GM10847 (cell line): ENCODE data around the gene LIN37.

Source experiments
- POLR2A ChIP-seq: IDR thresholded peaks from 2 replicates; pipeline ENCODE4 v1.6.1; 2011; ENCODE audit not compliant: insufficient read length; ENCODE audit errors: extremely low read depth

LIN37 gene

GRCh38 chr19:35738021-35738886 is 10.1 kb upstream of the LIN37 start:
- TF ChIP-seq POLR2A: no peak

DNA sequence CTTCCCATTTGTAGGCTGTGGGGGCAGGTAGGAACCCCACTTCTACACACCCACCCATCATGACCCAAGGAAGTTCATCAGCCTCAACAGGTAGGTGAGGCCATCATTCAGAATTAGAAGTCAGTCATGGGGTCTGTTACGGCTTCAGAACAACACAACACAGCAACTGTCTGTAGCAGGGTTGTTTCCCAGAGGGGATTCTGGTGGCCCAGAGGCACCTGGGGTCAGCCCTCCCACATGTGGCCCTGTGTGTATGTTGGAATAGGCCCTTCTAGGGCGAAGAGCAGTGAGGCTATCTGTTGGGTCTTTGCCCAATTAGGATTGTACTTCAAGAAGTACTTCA is 9.5 kb upstream of the LIN37 start:
- no peak for TF ChIP-seq POLR2A

GRCh38 chr19:35739275-35740107 is 8.9 kb upstream of the LIN37 start:
- TF ChIP-seq POLR2A: no peak

DNA sequence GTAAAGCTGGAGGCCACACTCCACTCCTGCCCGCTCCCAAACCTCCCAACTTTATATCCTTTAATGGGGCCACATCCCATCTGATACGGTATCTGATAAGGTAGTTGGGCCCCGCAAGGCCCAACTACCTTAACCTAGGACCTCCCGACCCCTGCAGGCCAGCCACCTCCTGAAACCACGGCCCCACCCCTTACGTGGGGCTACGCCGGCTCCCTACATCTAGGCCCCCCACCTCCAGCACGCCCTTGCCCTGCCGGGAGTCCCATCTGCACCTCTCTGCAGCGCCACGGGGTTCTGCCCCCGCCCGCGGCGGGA is 8.3 kb upstream of the LIN37 start:
- TF ChIP-seq POLR2A: no peak

GRCh38 chr19:35740423-35741202 is 7.8 kb upstream of the LIN37 start:
- peak; percentile 56 for TF ChIP-seq POLR2A

DNA sequence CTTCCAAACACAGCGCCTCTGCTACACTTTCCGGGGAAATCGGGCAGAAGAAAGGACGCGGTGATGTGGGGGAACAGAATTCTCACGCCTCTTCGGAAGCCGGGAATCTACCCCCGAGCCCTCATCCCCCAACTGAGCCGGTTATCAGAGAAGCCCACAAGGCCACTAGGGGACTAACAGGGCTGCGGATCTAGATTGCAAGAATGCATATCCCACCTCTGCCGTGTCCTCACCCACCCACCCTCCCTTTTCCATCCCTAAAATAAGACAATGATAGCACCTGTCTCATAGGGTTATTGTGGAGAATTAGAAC is 7.2 kb upstream of the LIN37 start:
- no peak for TF ChIP-seq POLR2A

- TF ChIP-seq POLR2A: peak; percentile 45
Observed at GRCh38 chr19:35742121-35742724, 6.2 kb upstream of the LIN37 start, which contains the start of gene IGFLR1. Gene IGFLR1, minus strand, starts transcription at chr19:35742452. Its CDS starts 1,272 bp downstream, at chr19:35741180.

GRCh38 chr19:35743640-35744429 is 4.5 kb upstream of the LIN37 start:
- TF ChIP-seq POLR2A: no peak

GRCh38 chr19:35744430-35745327 is 3.7 kb upstream of the LIN37 start:
- TF ChIP-seq POLR2A: peak; percentile 46

DNA sequence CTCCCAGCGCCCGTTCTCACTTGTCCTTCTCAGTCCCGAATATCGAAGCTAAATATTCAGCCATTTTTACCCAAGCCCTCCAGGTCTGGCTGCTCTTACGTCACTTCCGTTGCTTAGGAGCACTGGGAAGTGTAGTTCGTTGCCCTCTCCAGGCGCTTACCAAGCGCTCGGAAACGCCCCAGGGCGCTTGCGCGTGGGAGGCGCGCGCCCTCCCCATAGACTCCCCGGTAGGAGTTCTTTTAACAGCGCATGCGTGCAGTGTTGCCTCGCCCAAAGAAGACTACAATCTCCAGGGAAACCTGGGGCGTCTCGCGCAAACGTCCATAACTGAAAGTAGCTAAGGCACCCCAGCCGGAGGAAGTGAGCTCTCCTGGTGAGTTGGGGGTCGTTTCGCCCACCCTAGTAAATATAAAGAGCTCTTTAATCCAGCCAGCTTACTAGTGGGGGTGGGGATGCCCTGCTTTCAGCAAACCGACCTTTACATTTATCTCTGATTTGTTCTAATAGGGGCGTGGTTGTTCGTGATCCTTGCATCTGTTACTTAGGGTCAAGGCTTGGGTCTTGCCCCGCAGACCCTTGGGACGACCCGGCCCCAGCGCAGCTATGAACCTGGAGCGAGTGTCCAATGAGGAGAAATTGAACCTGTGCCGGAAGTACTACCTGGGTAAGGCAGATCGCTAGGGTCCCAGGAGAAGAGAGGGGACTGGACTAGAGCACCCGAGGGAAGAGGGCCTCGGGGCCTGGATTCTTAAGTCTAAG is 2.9 kb upstream of the LIN37 start, which contains the start of the genes PSENEN and U2AF1L4:
Gene PSENEN (plus strand): TSS at position 324 of the 759 bp plus-strand sequence. CDS start 280 bp downstream, at position 604.
Gene U2AF1L4 (minus strand): TSS at position 91 of the 759 bp plus-strand sequence. CDS start 27 bp downstream, at position 64.
- no peak for TF ChIP-seq POLR2A

GRCh38 chr19:35746087-35746462 is 2.3 kb upstream of the LIN37 start:
- no peak for TF ChIP-seq POLR2A

DNA sequence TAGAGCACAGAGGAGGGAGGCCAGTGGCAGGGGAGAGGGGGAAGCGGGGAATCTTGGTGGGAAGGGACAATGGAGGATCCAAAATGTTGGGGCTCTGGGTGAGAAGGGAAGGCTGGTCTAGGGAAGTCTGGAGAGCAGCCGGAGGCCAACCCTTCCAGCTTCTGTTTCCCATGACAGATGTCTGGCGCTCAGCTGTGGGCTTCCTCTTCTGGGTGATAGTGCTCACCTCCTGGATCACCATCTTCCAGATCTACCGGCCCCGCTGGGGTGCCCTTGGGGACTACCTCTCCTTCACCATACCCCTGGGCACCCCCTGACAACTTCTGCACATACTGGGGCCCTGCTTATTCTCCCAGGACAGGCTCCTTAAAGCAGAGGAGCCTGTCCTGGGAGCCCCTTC is 1.8 kb upstream of the LIN37 start:
- TF ChIP-seq POLR2A: no peak

- no peak for TF ChIP-seq POLR2A
Observed at GRCh38 chr19:35750167-35750566, 1.8 kb downstream of the LIN37 start.
